Measurements from ENCODE around the gene RNF214. TPM values are rescaled to one million over a fixed set of nuclear protein-coding genes. Genes with fewer than 3 reads are reported as not detected.

Gene RNF214
- total RNA-seq, 1 donor from 2014 or later: 28.9 TPM

DNA sequence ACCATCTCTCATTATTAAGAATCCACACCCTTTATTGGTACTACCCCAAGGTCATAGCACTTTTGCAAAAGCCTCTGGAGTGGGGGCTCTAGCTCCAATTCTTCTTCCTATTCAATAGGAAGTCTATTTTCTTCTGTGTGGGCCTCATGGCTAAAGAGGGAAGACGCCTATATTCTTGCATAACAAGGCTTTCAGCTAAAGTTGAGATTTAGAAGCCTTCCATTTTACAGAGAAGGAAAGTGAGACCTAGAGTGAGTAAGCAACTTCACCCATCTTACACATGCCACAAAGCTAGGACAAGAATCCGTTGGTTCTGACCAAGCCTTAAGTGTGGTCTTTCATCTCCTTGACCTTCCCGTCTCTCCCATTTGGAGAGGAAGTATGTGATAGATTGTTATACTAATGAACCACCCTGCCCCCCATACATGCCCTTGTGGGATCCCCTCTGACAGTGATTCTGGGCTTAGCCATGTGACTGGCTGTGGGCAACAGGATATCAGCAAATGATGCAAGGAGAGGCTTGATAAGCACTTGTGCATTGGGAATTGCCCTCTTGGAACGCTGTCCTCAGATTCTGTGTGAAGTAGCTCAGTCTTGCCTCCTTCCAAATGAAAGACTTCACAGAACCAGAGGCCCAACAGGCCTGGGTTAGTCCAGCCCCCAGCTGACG is 71.3 kb downstream of the RNF214 start:
- Histone ChIP-seq H3K27me3 (ENCODE audit: low read depth) (no peaks in the 10 kb centered on the region), H3K4me3 (no peak overlapping the region), H3K27ac (no peak overlapping the region), H3K36me3 (no peaks in the 10 kb centered on the region), H3K4me1 (peaks cover 9% of the 10 kb centered on the region), H3K9me3 (no peaks in the 10 kb centered on the region)
- DNase-seq (no peak), ATAC-seq (no peak)
- intact Hi-C loops (cut with DNase I): no loop called here
- TF ChIP-seq, protein P1, sequence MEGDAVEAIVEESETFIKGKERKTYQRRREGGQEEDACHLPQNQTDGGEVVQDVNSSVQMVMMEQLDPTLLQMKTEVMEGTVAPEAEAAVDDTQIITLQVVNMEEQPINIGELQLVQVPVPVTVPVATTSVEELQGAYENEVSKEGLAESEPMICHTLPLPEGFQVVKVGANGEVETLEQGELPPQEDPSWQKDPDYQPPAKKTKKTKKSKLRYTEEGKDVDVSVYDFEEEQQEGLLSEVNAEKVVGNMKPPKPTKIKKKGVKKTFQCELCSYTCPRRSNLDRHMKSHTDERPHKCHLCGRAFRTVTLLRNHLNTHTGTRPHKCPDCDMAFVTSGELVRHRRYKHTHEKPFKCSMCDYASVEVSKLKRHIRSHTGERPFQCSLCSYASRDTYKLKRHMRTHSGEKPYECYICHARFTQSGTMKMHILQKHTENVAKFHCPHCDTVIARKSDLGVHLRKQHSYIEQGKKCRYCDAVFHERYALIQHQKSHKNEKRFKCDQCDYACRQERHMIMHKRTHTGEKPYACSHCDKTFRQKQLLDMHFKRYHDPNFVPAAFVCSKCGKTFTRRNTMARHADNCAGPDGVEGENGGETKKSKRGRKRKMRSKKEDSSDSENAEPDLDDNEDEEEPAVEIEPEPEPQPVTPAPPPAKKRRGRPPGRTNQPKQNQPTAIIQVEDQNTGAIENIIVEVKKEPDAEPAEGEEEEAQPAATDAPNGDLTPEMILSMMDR (IDR thresholded peaks at IDR 0.05): no peak

DNA sequence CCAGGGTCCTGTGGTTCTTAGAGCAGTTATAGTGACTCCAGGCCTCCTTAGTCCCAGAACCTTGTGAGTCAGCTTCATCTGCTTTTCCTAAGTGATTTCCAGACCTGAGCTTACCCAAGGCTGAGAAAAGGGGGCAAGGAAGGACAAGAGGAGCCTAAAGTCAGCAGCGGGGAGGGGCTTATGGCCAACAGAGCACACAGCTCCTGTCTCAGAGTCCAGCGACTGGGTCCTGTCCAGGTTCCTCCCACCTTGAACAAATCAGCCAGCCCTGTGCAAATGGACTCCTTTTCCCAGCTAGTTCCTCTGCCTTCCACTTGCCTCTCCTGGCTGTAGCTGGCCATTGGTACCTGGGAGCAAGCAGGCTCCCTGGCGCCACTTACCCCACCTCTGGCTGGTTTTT is 72.7 kb downstream of the RNF214 start:
- H3K4me1 ChIP-seq: peaks cover 6% of the 10 kb centered on the region
- no peaks in the 10 kb centered on the region for H3K36me3 ChIP-seq
- ATAC-seq (no peak), DNase-seq (no peak)
- H3K27ac ChIP-seq: no peak overlapping the region
- TF ChIP-seq, protein P1 (IDR thresholded peaks at IDR 0.05): no peak
- no peaks in the 10 kb centered on the region for H3K9me3 ChIP-seq
- no peaks in the 10 kb centered on the region for H3K27me3 ChIP-seq (ENCODE audit: low read depth)
- H3K4me3 ChIP-seq: no peak overlapping the region
- intact Hi-C loops (cut with DNase I): no loop called here

- TF ChIP-seq, protein P1 (IDR thresholded peaks at IDR 0.05): no peak
- Histone ChIP-seq H3K4me3 (no peak overlapping the region), H3K9me3 (no peaks in the 10 kb centered on the region), H3K27ac (no peak overlapping the region), H3K4me1 (peaks cover 13% of the 10 kb centered on the region), H3K27me3 (ENCODE audit: low read depth) (no peaks in the 10 kb centered on the region), H3K36me3 (no peaks in the 10 kb centered on the region)
- intact Hi-C loops (cut with DNase I): no loop called here
- ATAC-seq (no peak), DNase-seq (no peak)
Observed at GRCh38 chr11:117309310-117309709, 76.8 kb downstream of the RNF214 start.

GRCh38 chr11:117313091-117313490 is 80.6 kb downstream of the RNF214 start:
- Histone ChIP-seq H3K27me3 (ENCODE audit: low read depth) (no peaks in the 10 kb centered on the region), H3K9me3 (no peaks in the 10 kb centered on the region), H3K27ac (no peak overlapping the region), H3K4me1 (peaks cover 33% of the 10 kb centered on the region), H3K4me3 (no peak overlapping the region), H3K36me3 (no peaks in the 10 kb centered on the region)
- peak in 1 of 2 donors; percentile 27 for ATAC-seq
- intact Hi-C loops (cut with DNase I): no loop called here
- TF ChIP-seq, protein P1 (IDR thresholded peaks at IDR 0.05): no peak
- no peak for DNase-seq

GRCh38 chr11:117313828-117314768 is 81.6 kb downstream of the RNF214 start:
- Histone ChIP-seq H3K9me3 (no peaks in the 10 kb centered on the region), H3K27ac (no peak overlapping the region), H3K4me1 (peaks cover 33% of the 10 kb centered on the region), H3K36me3 (no peaks in the 10 kb centered on the region), H3K4me3 (peak overlapping the region; percentile 78), H3K27me3 (ENCODE audit: low read depth) (no peaks in the 10 kb centered on the region)
- TF ChIP-seq, protein P1 (IDR thresholded peaks at IDR 0.05): no peak
- ATAC-seq (peak in 1 of 2 donors; percentile 10), DNase-seq (no peak)
- intact Hi-C loops (cut with DNase I): no loop called here

Data from lower lobe of right lung (tissue), 2 donors.